Neural cell (in vitro differentiated cells): ENCODE results near the gene SYVN1. TPM values are rescaled to one million over a fixed set of nuclear protein-coding genes. Genes with fewer than 3 reads are reported as not detected.
A peak's percentile ranks its signal among the peaks of the same experiment; 100 is the strongest.

ENCODE experiments used
- H2AFZ ChIP-seq: fragments of 200-600, 300-800 bp; sonication (generic), shearing (Covaris generic); 2 replicates; pipeline ENCODE4 v1.6.0; 2014; ENCODE audit warnings: low read depth, mild to moderate bottlenecking, antibody characterized with exemption, low read length, moderate library complexity
- H3F3A ChIP-seq: fragments of 200-600 bp; shearing (Covaris generic); 2 replicates; pipeline ENCODE4 v1.6.1; 2016; ENCODE audit warnings: mild to moderate bottlenecking, moderate library complexity, mixed read lengths, antibody characterized with exemption, low read length; ENCODE audit not compliant: insufficient read depth, poor library complexity, severe bottlenecking
- H3K27ac ChIP-seq: fragments of 200-600, 300-800 bp; sonication (generic), shearing (Covaris generic); 2 replicates; pipeline ENCODE4 v1.5.1; 2014; ENCODE audit warnings: mild to moderate bottlenecking, low read length, moderate library complexity
- H3K27me3 ChIP-seq: fragments of 300-800, 200-600 bp; sonication (generic), shearing (Covaris generic); 2 replicates; pipeline ENCODE4 v1.6.0; 2014; ENCODE audit warnings: mild to moderate bottlenecking, low read depth, low read length, moderate library complexity; ENCODE audit not compliant: insufficient read depth
- H3K36me3 ChIP-seq: fragments of 300-800, 200-600 bp; sonication (generic), shearing (Covaris generic); 2 replicates; pipeline ENCODE4 v1.5.1; 2014; ENCODE audit warnings: mild to moderate bottlenecking, antibody characterized with exemption, low read length, moderate library complexity; ENCODE audit not compliant: insufficient read depth
- H3K4me2 ChIP-seq: fragments of 300-800, 200-600 bp; sonication (generic), shearing (Covaris generic); 2 replicates; pipeline ENCODE4 v1.6.0; 2014; ENCODE audit warnings: mild to moderate bottlenecking, low read length
- H3K4me3 ChIP-seq: fragments of 300-800, 200-600 bp; sonication (generic), shearing (Covaris generic); 2 replicates; pipeline ENCODE4 v1.5.1; 2014; ENCODE audit warnings: mild to moderate bottlenecking, low read length, moderate library complexity
- H3K79me2 ChIP-seq: fragments of 200-600 bp; shearing (Covaris generic); replicated peaks from 2 replicates; pipeline ENCODE4 v1.6.0; 2014; ENCODE audit warnings: mild to moderate bottlenecking, low read length, moderate library complexity; ENCODE audit not compliant: insufficient read depth
- H3K9ac ChIP-seq: fragments of 300-800, 200-600 bp; sonication (generic), shearing (Covaris generic); 2 replicates; pipeline ENCODE4 v1.6.1; 2016; ENCODE audit warnings: mild to moderate bottlenecking, low read length, mixed read lengths
- H3K9me2 ChIP-seq: fragments of 200-600 bp; shearing (Covaris generic); 2 replicates; pipeline ENCODE4 v1.6.1; 2016; ENCODE audit warnings: mild to moderate bottlenecking, low read length, mixed read lengths; ENCODE audit not compliant: insufficient read depth
- H3K9me3 ChIP-seq: fragments of 200-600, 300-800 bp; sonication (generic), shearing (Covaris generic); 2 replicates; pipeline ENCODE4 v1.6.1; 2016; ENCODE audit warnings: mild to moderate bottlenecking, mixed run types, low read length, moderate library complexity, mixed read lengths
- H4K20me1 ChIP-seq: fragments of 200-600 bp; shearing (Covaris generic); 2 replicates; pipeline ENCODE4 v1.6.1; 2016; ENCODE audit warnings: mild to moderate bottlenecking, mixed run types; ENCODE audit not compliant: insufficient read depth
- CTCF ChIP-seq: fragments of 450-650 bp; IDR thresholded peaks from 2 replicates; pipeline ENCODE4 v1.5.1; 2014; ENCODE audit warnings: antibody characterized with exemption, mild to moderate bottlenecking, moderate library complexity; ENCODE audit not compliant: poor library complexity, severe bottlenecking
- EP300 ChIP-seq: fragments of 450-650 bp; conservative IDR thresholded peaks from 2 replicates; pipeline ENCODE4 v1.6.1; 2014; ENCODE audit warnings: antibody characterized with exemption, mild to moderate bottlenecking, moderate library complexity; ENCODE audit not compliant: poor library complexity, severe bottlenecking
- EZH2 ChIP-seq: fragments of 200-600, 300-800 bp; shearing (Covaris generic), sonication (generic); IDR thresholded peaks from 2 replicates; pipeline ENCODE4 v1.6.1; 2014; ENCODE audit warnings: antibody characterized with exemption, low read length, borderline replicate concordance, mild to moderate bottlenecking; ENCODE audit not compliant: insufficient read depth, poor library complexity, severe bottlenecking
- MXI1 ChIP-seq: fragments of 450-650 bp; conservative IDR thresholded peaks from 2 replicates; pipeline ENCODE4 v1.6.1; 2014; ENCODE audit warnings: antibody characterized with exemption, mild to moderate bottlenecking; ENCODE audit not compliant: poor library complexity, severe bottlenecking
- POLR2AphosphoS5 ChIP-seq: IDR thresholded peaks from 2 replicates; pipeline ENCODE4 v1.6.1; 2012
- RAD21 ChIP-seq: fragments of 450-650 bp; conservative IDR thresholded peaks from 2 replicates; pipeline ENCODE4 v1.6.1; 2014; ENCODE audit warnings: antibody characterized with exemption, mild to moderate bottlenecking, moderate library complexity
- REST ChIP-seq: IDR thresholded peaks from 2 replicates; pipeline ENCODE4 v1.6.1; 2012; ENCODE audit warnings: borderline replicate concordance
- SMC3 ChIP-seq: fragments of 450-650 bp; conservative IDR thresholded peaks from 2 replicates; pipeline ENCODE4 v1.6.1; 2014; ENCODE audit warnings: antibody characterized with exemption, mild to moderate bottlenecking, moderate library complexity; ENCODE audit not compliant: poor library complexity
- TAF1 ChIP-seq: IDR thresholded peaks from 2 replicates; pipeline ENCODE4 v1.6.1; 2012; ENCODE audit warnings: low read depth
- polyA plus RNA-seq: library from polyadenylated mRNA; depleted of rRNA; stranded (reverse); fragments of >200 nt; gene quantifications from 2 replicates; pipeline ENCODE4 v1.2.3, GENCODE V29; 2014

Gene SYVN1
- polyA plus RNA-seq, 1 donor from 2014 or later = 12.8 TPM

- Histone ChIP-seq H3K27me3 (no peaks in the 10 kb centered on the region), H3K9me2 (no peaks in the 10 kb centered on the region), H3K9ac (no peak overlapping the region), H3K4me2 (no peak overlapping the region), H3K4me3 (peak overlapping the region; percentile 100), H3K36me3 (no peaks in the 10 kb centered on the region), H3K79me2 (peaks cover 16% of the 10 kb centered on the region), H3K9me3 (no peaks in the 10 kb centered on the region), H4K20me1 (no peaks in the 10 kb centered on the region), H2AFZ (no peak overlapping the region), H3K27ac (no peak overlapping the region), H3F3A (peaks cover 5% of the 10 kb centered on the region)
- TF ChIP-seq EP300 (no peak), EZH2 (no peak), POLR2AphosphoS5 (no peak), REST (no peak), RAD21 (no peak), TAF1 (no peak), MXI1 (no peak), SMC3 (no peak), CTCF (no peak)
Observed at GRCh38 chr11:65132238-65132987, 1.9 kb downstream of the SYVN1 start.

- Histone ChIP-seq H2AFZ (no peak overlapping the region), H3K4me2 (no peak overlapping the region), H3F3A (peaks cover 5% of the 10 kb centered on the region), H3K27me3 (no peaks in the 10 kb centered on the region), H3K27ac (no peak overlapping the region), H3K9me2 (no peaks in the 10 kb centered on the region), H4K20me1 (no peaks in the 10 kb centered on the region), H3K9me3 (no peaks in the 10 kb centered on the region), H3K79me2 (peaks cover 16% of the 10 kb centered on the region), H3K36me3 (no peaks in the 10 kb centered on the region), H3K4me3 (no peak overlapping the region), H3K9ac (no peak overlapping the region)
- TF ChIP-seq MXI1 (no peak), TAF1 (no peak), EZH2 (no peak), CTCF (no peak), REST (no peak), RAD21 (no peak), SMC3 (no peak), POLR2AphosphoS5 (no peak), EP300 (no peak)
Observed at GRCh38 chr11:65131895-65132237, 2.5 kb downstream of the SYVN1 start.
